IMR-90 (cell line): ENCODE data around the gene TLX1. TPM values are rescaled to one million over a fixed set of nuclear protein-coding genes. Genes with fewer than 3 reads are reported as not detected.
"Not testable (repeated sequence)": the region's sequence is repeated elsewhere in the genome, so short reads cannot be mapped to it uniquely, and the experiment has no call there.

ENCODE experiments used
- ATAC-seq: fragments of 200-7000 bp; cut with Tn5 transposase; 2 replicates; pipeline ENCODE4 v1.9.1; 2020; ENCODE audit warnings: low read depth, mild to moderate bottlenecking, moderate library complexity
- BruUV-seq: library from RNA; stranded (reverse); fragments of 400-500 nt; replicated peaks from 2 replicates; lab custom pipeline; 2021; lab: Mats Ljungman, UMichigan
- CTCF ChIA-PET: fragments of 300-600 bp; formaldehyde crosslinking; extraction: SDS; loops from one replicate; lab custom pipeline; 2021; ENCODE audit warnings: antibody characterized with exemption; lab: Yijun Ruan, JAX
- POLR2A ChIA-PET: fragments of 300-600 bp; sonication (Branson Sonifier 250); formaldehyde crosslinking; loops from one replicate; lab custom pipeline; 2022; ENCODE audit warnings: antibody characterized with exemption; ENCODE audit not compliant: unreplicated experiment; lab: Charles Lee
- DNase-seq: peaks from one replicate; pipeline ENCODE4 v3.0.0; 2013
- H2AFZ ChIP-seq: replicated peaks from 2 replicates; pipeline ENCODE3; 2013; ENCODE audit warnings: low read length, mild to moderate bottlenecking; ENCODE audit not compliant: poor library complexity
- H2AK5ac ChIP-seq: 2 replicates; pipeline ENCODE4 v1.6.1; 2013; ENCODE audit warnings: low read depth, low read length, inconsistent platforms
- H2AK9ac ChIP-seq: replicated peaks from 2 replicates; pipeline ENCODE3; 2013; ENCODE audit warnings: mild to moderate bottlenecking, low read depth, low read length, moderate library complexity; ENCODE audit not compliant: poor library complexity
- H2BK120ac ChIP-seq: 2 replicates; pipeline ENCODE4 v1.6.1; 2013; ENCODE audit warnings: low read depth, low read length, inconsistent platforms
- H2BK15ac ChIP-seq: 3 replicates; pipeline ENCODE4 v1.6.1; 2013; ENCODE audit warnings: low read depth, low read length, inconsistent platforms
- H2BK20ac ChIP-seq: 2 replicates; pipeline ENCODE4 v1.6.1; 2013; ENCODE audit warnings: low read depth, mild to moderate bottlenecking, inconsistent platforms, low read length, moderate library complexity
- H2BK5ac ChIP-seq: 2 replicates; pipeline ENCODE4 v1.6.1; 2013; ENCODE audit warnings: mild to moderate bottlenecking, low read depth, low read length, inconsistent platforms; ENCODE audit not compliant: poor library complexity, severe bottlenecking
- H3K14ac ChIP-seq: replicated peaks from 2 replicates; pipeline ENCODE4 v1.6.1; 2013; ENCODE audit warnings: low read depth, low read length, inconsistent platforms
- H3K18ac ChIP-seq: 2 replicates; pipeline ENCODE4 v1.6.1; 2013; ENCODE audit warnings: low read depth, low read length, control low read depth
- H3K23ac ChIP-seq: 2 replicates; pipeline ENCODE4 v1.6.1; 2013; ENCODE audit warnings: low read depth, low read length, inconsistent platforms
- H3K27ac ChIP-seq: 2 replicates; pipeline ENCODE4 v1.5.1; 2013; ENCODE audit warnings: mild to moderate bottlenecking, control low read depth, low read length; ENCODE audit not compliant: insufficient read depth
- H3K27me3 ChIP-seq: 2 replicates; pipeline ENCODE4 v1.6.1; 2013; ENCODE audit warnings: low read length; ENCODE audit not compliant: control insufficient read depth, insufficient read depth
- H3K36me3 ChIP-seq: 2 replicates; pipeline ENCODE4 v1.6.1; 2013; ENCODE audit warnings: low read length, mixed read lengths; ENCODE audit not compliant: control insufficient read depth, insufficient read depth
- H3K4ac ChIP-seq: 2 replicates; pipeline ENCODE4 v1.6.1; 2013; ENCODE audit warnings: low read depth, low read length, inconsistent platforms
- H3K4me1 ChIP-seq: 2 replicates; pipeline ENCODE4 v1.6.1; 2013; ENCODE audit warnings: low read length, mixed read lengths; ENCODE audit not compliant: control insufficient read depth, insufficient read depth
- H3K4me2 ChIP-seq: 2 replicates; pipeline ENCODE4 v1.6.1; 2013; ENCODE audit warnings: low read depth, mild to moderate bottlenecking, control low read depth, low read length, moderate library complexity
- H3K4me3 ChIP-seq: 2 replicates; pipeline ENCODE4 v1.5.1; 2013; ENCODE audit warnings: low read depth, mild to moderate bottlenecking, control low read depth, low read length, moderate library complexity; ENCODE audit not compliant: insufficient read depth
- H3K56ac ChIP-seq: 2 replicates; pipeline ENCODE4 v1.6.1; 2013; ENCODE audit warnings: low read length, inconsistent platforms; ENCODE audit not compliant: insufficient read depth; ENCODE audit errors: extremely low read depth
- H3K79me1 ChIP-seq, 2 experiments: 2 replicates each; pipeline ENCODE4 v1.6.1; 2013; ENCODE audit warnings: low read length in 2 of 2, inconsistent platforms in 1 of 2, low read depth in 1 of 2
- H3K9ac ChIP-seq: 2 replicates; pipeline ENCODE4 v1.6.1; 2013; ENCODE audit warnings: low read depth, low read length, control low read depth
- H3K9me1 ChIP-seq: 2 replicates; pipeline ENCODE4 v1.6.1; 2013; ENCODE audit warnings: low read length, inconsistent platforms; ENCODE audit not compliant: insufficient read depth
- H3K9me3 ChIP-seq: 2 replicates; pipeline ENCODE4 v1.6.1; 2013; ENCODE audit warnings: low read length; ENCODE audit not compliant: control insufficient read depth, insufficient read depth
- H4K20me1 ChIP-seq: 2 replicates; pipeline ENCODE4 v1.6.1; 2013; ENCODE audit warnings: low read length, inconsistent platforms; ENCODE audit not compliant: insufficient read depth
- H4K5ac ChIP-seq: 2 replicates; pipeline ENCODE4 v1.6.1; 2013; ENCODE audit warnings: mild to moderate bottlenecking, low read depth, low read length, control low read depth
- H4K8ac ChIP-seq, 2 experiments: 2 replicates each; pipeline ENCODE4 v1.6.1; 2013; ENCODE audit warnings: low read depth in 2 of 2, low read length in 2 of 2, control low read depth in 1 of 2, inconsistent platforms in 1 of 2
- H4K91ac ChIP-seq: 2 replicates; pipeline ENCODE4 v1.6.1; 2013; ENCODE audit warnings: low read depth, low read length, inconsistent platforms; ENCODE audit not compliant: insufficient read depth
- WGBS, 2 experiments: methylation state at CpG; one replicate each; pipeline versions ENCODE4 v1.1.5 to v1.1.7; 2013; ENCODE audit warnings: missing lambda C conversion rate in 2 of 2; ENCODE audit not compliant: insufficient read length in 1 of 2; ENCODE audit errors: extremely low coverage in 2 of 2; 5-methylcytosine and 5-hydroxymethylcytosine counted together
- dilution Hi-C: fragments of 300-500 bp; cut with HindIII; formaldehyde crosslinking; loops from one replicate; pipeline ENCODE4 v1.14.3; 2018; ENCODE audit warnings: low sequenced_read_pairs; ENCODE audit not compliant: unreplicated experiment
- in situ Hi-C: fragments of 300-500 bp; cut with MboI; formaldehyde crosslinking; loops from 3 replicates; pipeline ENCODE4 v1.14.3; 2019; ENCODE audit warnings: low sequenced_read_pairs, inconsistent platforms, mixed read lengths
- intact Hi-C: fragments of 100-400 bp; cut with micrococcal nuclease; formaldehyde crosslinking; loops from 2 replicates; pipeline ENCODE4 v1.10.0; 2022
- polyA plus RNA-seq, 3 experiments: library from polyadenylated mRNA; depleted of rRNA; stranded (reverse); fragments of >200 nt; gene quantifications; 2 replicates each; pipeline ENCODE4 v1.2.3, GENCODE V29; 2012; ENCODE audit warnings: low replicate concordance in 1 of 3
- total RNA-seq: library from RNA; depleted of rRNA; stranded (reverse); fragments of >200 nt; gene quantifications from 2 replicates; pipeline ENCODE4 v1.2.3, GENCODE V29; 2012

Gene TLX1
- total and polyA plus RNA-seq, 2 of the 4 experiments (the other 2 are of a cell fraction): not detected

DNA sequence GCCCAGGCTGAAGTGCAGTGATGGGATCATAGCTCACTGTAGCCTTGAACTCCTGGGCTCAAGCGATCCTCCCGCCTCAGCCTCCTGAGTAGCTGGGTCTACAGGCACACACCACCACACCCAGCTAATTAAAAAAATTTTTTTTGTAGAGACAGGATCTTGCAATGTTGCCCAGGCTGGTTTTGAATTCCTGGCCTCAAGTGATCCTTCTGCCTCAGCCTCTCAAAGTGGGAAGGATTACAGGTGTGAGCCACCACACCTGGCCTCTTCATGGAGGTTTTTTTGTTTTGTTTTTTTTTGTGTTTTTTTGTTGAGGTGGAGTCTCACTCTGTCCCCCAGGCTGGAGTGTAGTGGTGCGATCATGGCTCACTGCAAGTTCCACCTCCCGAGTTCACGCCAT is 23.4 kb downstream of the TLX1 start:
- CTCF ChIA-PET: interaction anchor here (0.7 kb wide), 1 partner anchor 1036 kb away, joined by 7 read pairs; no protein-coding TSS in a partner anchor
- H2AK9ac ChIP-seq, H2BK120ac ChIP-seq, H3K4me1 ChIP-seq, H2BK5ac ChIP-seq, H3K27ac ChIP-seq, BruUV-seq, DNase-seq, H4K91ac ChIP-seq, H3K9me3 ChIP-seq, H3K9ac ChIP-seq, H3K9me1 ChIP-seq, in situ Hi-C loops, H3K14ac ChIP-seq, H3K79me1 ChIP-seq, H2BK20ac ChIP-seq, intact Hi-C loops, H4K20me1 ChIP-seq, H4K5ac ChIP-seq, H3K4me3 ChIP-seq, dilution Hi-C loops, H2AFZ ChIP-seq, H4K8ac ChIP-seq, H3K36me3 ChIP-seq, H2BK15ac ChIP-seq, POLR2A ChIA-PET, H3K4me2 ChIP-seq, H3K56ac ChIP-seq, H3K23ac ChIP-seq, H3K18ac ChIP-seq, ATAC-seq, H3K4ac ChIP-seq, H2AK5ac ChIP-seq: not testable (repeated sequence)
- WGBS, 2 experiments: no CpG with 5 or more reads among the region's 5 CpGs
- H3K27me3 ChIP-seq: peaks cover 56% of the 10 kb centered on the region
